NCI-H2081 treated with DMSO at 0.1 percent for 48 hours (cell line): ENCODE measurements around the gene RBM20.
"Not testable (repeated sequence)": the region's sequence is repeated elsewhere in the genome, so short reads cannot be mapped to it uniquely, and the experiment has no call there.

Experiments
- DNase-seq: peaks from one replicate; lab custom pipeline; 2025; lab: John Stamatoyannopoulos, UW

RBM20 gene

DNA sequence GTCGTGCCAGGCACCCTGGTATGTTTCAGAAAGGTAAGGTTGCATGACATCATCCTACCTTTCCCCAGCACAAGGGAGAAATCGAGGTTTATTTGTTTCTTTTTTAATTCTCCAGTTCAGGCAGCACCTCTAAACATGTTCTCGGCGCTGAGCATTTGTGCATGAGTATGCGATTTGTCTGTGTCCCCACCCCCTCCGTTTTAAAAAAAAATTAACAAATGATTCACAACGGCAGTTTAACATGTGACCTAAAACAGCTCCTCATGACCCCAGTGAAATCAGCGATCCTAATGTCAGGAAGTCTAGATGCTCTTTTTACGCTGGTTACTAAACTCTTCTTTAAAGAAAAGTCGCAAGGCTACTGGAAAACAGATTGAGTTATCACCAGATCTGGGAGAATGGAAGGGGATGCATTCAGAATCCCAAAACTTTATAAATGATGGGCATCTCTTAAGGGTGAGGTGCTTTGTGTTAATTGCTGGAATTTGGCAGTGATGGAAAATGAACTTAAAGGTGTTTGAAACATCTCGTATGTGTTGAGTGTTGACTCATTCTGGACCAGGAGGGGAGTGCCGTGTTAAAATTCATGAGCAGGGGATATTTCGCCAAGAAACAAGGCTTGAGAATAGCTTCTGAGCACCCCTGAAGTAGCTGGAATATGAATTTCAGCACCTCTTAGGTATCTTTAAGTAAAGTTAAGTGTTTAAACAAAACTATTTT, 120.8 kb downstream of the RBM20 start:
- no peak for DNase-seq

DNA sequence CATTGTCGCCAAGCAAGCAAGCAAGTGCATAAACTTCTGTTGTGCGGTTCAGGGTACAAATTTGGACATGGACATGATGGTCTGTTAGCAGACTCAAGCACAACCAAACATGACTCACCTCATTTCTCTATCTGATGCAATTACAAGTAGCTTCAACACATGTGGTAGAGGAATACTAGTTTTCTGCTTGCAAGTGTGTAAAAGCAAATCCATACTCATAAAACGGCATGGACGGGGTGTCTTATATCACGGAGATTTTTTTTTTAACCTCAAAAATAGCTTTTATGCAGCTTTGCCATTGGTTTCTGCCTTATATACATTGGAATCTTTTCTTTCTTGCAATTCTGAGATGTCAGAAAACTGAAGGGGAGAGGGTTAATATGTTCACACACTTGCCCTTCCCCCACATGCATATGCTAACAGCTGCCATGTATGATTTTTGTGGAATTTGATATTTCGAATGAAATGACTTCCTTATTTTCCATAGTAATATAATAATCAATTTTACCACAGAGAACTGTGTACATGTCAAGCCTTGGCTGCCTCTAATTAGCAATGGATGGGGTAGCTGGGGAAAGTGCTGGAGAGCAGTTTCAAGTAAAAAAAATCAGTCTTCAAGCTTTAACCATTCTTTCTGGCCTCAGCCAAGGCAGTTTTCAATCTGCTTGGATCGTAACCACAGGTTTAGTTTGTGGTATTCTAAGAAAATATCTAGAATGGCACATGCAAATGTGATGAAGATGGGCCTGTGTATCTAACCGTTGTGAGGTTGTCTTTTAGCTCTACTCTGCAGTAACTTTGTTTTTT, 121.6 kb downstream of the RBM20 start:
- no peak for DNase-seq

DNA sequence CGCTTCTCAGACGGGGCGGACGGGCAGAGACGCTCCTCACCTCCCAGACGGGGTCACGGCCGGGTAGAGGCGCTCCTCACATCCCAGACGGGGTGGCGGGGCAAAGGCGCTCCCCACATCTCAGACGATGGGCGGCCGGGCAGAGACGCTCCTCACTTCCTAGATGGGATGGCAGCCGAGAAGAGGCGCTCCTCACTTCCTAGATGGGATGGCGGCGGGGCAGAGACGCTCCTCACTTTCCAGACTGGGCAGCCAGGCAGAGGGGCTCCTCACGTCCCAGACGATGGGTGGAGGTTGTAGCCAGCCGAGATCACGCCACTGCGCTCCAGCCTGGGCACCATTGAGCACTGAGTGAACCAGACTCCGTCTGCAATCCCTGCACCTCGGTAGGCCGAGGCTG, 123.5 kb downstream of the RBM20 start:
- DNase-seq: not testable (repeated sequence)

DNA sequence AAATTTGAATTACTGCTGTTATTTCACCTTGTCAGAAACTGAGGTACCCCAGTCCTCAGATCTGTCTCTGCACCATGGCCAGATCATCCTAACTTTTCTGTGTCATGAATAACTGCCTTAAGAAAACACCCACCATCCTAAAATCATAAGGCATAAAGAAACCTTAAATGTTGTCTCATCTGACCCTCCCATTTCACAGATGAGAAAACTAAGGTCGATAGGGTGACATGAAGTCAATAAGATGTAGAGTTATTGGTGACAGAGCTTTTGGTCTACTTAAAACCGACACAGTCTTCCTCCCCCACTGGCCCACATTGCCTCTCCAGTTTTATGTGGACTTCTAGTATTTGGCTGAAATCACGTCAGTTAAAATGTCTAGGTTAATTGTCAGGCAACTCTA, 126.1 kb downstream of the RBM20 start:
- no peak for DNase-seq

DNA sequence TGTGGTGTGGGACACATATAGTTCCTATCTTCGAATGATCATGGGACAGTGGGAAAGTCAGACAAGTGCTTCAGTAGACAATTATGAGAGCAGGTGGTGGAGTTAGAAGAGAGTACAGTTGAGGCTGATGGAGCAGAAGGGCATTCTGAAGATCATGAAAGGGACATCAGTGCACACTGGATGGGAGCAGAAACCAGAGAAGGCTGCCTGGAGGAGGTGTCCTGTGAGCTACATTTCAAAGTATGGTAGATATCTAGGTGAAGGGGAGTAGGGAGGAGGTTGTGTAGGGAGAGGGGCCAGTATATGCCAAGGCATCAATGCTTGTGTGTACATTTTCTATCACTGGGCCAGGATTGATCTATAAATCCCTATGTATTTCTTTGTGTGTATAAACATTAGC, 127.3 kb downstream of the RBM20 start:
- DNase-seq: no peak

DNA sequence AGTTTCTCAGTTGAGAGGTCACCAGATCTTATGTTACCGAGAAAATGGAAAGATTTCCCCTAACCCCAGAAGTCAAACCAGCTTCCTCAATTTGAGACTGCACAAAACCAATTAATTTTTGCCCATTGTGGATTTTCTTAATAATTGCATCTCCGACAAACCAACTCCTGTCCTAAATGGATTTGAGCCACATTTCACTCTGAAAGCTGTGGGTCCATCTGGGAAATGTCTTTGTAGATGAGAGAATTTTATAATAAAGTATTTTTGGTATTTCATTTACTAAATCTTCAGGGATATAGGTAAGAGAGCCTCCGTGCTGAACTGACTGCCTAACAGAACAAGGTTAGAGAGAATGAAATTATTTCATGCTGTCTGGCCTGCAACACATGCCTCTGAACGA, 127.9 kb downstream of the RBM20 start:
- DNase-seq: no peak

DNA sequence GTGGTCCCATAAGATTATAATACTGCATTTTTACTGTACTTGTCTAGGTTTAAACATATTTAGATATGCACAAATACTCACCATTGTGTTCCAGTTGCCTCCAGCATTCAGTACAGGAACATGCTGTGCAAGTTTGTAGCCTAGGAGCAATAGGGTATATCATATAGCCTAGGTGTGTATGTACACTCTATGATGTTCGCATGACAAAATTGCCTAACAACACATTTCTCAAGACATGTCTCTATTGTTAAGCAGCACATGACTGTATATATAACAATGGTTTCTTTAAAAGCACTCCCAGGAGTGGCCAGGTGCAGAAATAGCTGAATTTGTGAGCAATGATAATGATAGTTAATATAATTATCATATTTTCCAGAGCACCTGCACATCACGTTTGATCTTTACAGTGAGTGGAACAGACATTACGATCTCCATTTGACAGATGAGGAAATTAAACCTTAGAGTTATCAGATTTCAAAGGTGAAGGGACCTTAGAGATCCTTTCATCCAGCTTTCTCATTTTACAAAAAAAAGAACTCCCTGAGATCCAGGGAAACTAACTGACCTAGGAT, 128.4 kb downstream of the RBM20 start:
- no peak for DNase-seq

DNA sequence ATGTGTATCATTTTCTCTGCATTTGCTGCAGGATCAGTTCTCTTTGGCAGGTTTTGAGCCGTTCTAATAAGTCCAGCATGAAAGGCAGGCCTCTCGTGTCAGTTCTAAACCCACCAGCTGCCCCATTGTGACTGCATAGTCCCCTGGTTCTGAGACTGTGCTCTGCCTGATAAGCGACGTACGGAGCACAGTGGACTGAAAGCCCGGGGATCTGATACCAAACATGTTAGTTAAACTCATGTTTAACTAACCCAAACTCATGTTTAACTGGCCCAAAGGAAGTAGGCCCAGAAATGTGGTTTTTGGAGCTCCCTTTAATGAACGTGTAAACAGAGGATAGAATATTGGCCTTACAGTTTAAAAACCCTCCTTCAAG, 129.5 kb downstream of the RBM20 start:
- DNase-seq: no peak

DNA sequence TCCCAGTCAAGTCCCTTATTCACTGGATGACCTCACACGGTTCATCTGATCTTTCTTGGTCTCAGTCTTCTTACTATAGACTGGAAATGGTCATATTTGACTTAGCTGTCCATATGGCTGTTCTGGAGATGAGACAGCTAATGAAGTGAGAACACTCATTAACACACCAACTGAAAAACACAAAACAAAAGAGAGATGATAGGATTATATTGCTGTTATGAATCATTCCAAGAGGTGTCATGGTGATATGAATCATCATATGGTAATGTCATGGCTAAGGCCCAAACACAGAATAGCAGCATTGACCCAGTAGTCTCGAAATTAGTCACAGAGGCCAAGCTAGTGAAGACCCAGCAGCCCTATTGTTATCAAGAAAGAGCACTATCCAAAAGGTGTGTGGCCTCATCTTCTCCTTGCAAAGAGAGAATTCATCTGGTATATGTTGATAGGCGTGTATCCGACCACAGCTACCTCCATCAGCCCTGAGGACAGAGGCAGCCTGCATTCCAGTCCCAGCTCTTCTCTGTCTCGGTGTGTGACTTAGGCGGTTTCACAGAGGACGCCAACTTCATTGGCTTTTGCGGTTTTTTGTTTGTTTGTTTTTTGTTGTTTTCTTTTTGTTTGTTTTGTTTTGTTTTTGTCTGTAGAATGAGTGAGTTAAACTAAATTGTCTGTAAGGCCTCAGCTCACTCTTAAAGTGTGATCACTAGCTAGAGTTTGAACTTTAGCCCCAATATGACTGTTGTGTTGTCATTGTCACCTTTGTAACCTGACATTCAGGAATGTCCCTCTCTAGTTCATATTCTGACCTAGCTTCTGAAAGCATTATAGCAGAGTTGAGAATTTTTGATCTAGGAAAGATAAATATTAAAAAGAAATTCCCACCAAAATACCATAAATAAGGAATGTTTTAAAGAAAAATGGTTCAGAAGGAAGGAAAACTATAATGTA, 130.2 kb downstream of the RBM20 start:
- DNase-seq: no peak

DNA sequence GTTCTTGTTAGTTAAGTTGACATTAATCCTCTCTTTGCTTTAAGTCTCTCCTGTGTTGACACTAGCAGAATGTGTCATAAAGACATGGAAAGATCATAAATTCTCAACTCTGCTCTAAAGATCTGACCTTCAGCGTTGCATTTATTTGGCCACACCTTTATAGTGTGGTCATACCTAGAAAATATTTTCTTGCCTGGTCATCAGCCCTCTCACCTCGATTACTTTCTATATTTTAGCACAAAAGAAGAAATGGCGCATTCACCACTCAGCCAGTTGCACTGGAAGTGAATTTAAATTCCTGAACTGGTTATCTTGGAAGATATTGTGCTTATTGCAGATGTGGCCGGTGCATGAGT, 130.9 kb downstream of the RBM20 start:
- no peak for DNase-seq

DNA sequence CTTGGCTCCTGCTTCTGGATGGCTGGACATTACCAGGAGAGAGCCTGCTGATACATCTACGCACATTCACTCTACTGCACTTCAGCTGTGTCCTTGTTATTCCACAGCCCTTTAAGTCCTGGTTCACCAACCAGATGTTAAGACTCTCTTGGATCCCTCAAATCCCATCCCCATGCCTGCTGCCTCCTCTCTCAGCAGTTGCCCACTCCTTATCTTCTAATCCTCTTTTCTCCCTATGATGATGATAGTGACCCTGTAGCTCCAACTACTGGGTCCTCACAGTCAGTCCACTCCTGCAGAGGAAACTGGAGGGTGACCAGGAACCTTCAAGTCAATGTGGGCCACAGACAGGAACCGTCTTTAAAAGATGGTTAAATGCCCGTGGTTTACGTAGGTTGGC, 131.3 kb downstream of the RBM20 start:
- no peak for DNase-seq

DNA sequence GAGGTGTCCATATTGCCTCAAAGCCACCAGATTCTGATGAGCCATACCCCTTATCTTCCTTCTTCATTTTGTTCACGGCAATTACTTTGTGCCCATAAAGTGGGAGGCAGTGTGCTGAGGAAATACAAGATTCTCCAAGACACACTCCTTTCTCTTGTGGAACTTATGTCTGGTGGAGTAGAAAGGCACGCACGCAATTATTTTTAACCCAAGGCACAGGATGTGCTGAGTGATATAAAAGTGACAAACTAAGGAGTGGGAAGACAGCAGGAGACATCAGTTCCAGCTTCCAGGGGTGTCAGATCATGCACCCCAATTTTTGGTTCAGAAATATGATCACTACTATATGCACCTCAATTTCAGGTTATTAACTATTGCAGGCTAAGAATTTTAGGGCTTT, 132.9 kb downstream of the RBM20 start:
- DNase-seq: no peak

DNA sequence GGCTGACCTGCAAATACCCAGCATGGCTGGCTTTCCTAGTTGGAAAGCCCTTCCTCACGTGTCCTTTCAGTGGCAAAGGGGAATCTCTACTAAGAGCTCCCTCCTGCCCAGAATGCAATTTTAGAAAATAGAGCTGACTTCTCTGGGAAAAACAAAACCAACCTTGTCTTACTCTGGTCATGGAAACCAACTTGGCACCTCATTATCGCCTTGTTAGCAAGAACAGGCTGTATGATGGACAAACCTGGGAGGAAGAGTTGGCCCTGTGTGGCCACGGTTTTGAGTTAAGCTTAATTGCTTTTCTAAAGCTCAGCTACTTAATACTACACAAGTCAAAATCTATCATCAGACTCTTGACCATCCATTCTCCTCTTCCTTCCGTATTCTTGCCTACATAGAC, 133.5 kb downstream of the RBM20 start:
- DNase-seq: no peak

DNA sequence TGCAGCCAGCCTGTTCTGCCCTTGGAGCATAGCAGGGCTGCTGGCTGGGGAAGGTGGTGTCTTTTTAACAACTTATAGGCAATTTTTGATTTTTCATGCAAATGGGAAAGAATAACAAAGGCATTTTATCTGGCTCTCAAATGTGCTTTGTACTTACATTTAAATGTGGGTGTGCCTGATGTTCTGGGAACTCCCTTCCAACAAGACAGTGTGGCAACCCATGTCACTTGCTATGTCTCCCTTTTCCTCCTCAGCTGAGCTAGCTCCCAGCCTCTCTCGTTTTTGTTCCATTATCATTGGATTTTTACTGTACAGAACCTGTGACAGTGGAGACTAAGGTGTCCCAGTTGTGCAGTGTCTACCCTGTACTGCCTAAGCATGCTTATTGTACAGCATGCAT, 134.1 kb downstream of the RBM20 start:
- no peak for DNase-seq

DNA sequence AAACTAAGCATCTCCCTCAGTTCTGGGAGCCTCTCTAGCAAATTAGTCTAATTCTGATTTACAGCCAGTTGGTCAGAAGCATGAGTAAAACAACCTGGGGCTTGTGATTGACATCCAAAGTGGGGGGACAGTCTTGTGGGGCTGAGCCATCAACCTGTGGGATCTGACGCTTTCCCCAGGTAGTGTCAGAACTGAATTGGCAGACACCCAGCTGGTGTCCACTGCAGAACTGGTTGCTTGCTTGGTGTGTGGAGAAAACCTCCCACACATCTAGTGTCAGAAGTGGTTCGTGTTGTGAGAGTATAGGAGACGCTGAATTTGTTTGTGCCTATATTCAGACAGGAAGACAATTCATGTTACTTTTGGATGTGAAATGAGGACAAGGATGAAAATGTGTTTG, 135.4 kb downstream of the RBM20 start:
- no peak for DNase-seq

DNA sequence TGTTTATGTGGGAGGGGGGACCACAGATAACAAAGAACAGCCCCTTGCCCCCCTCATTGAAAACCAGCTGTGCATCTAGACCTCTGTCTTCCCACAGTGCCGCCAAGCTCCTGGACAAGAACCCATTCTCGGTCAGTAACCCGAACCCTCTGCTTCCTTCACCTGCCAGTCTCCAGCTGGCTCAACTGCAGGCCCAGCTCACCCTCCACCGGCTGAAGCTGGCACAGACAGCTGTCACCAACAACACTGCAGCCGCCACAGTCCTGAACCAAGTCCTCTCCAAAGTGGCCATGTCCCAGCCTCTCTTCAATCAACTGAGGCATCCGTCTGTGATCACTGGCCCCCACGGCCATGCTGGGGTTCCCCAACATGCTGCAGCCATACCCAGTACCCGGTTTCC, 136.6 kb downstream of the RBM20 start:
- no peak for DNase-seq

DNA sequence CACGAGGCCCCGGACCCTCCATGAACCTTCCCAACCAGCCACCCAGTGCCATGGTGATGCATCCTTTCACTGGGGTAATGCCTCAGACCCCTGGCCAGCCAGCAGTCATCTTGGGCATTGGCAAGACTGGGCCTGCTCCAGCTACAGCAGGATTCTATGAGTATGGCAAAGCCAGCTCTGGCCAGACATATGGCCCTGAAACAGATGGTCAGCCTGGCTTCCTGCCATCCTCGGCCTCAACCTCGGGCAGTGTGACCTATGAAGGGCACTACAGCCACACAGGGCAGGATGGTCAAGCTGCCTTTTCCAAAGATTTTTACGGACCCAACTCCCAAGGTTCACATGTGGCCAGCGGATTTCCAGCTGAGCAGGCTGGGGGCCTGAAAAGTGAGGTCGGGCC, 137.0 kb downstream of the RBM20 start:
- no peak for DNase-seq

DNA sequence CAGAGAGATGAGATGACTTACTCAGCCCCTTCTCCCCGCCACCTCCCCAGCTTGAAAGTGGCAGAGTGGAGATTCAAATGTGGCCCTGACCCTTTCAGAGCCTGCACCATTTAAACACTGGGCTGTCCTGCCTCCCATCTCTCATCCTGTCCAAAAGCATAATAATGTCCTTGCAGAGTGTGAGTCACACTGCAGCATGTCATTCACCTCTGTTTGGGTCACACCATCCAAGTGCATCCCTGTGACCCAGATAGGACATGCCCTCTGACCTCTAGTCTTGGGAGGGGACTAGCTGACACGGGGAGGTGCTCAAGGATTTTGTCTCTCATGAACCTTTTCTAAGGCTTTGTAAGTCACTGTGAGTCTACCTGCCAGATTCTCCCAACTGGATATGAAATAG, 138.5 kb downstream of the RBM20 start:
- DNase-seq: no peak

DNA sequence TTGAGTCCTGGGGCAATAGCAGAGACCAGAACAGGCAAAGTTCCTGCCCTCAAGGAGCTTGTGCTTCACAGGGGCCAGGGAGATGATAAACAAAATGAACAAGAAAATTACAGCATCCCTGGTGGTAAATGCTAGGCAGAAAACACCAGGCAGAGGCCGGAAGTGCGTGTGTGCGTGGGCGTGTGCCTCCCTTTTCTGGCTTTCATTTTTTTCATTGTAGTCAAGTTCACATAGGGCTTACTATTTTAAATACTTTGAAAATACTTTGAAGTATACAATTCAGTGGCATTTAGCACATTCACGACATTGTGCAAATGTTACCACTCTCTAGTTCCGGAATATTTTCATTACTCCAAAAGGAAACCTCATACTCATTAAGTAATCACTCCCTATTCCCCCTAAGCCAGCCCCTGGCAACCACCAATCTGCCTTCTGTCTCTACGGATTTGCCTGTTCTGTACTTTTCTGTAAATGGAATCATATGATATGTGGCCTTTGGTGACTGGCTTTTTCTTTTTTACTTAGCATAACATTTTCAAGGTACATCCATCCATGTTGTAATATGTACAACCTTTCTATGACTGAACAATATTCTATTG, 139.5 kb downstream of the RBM20 start:
- DNase-seq: no peak

DNA sequence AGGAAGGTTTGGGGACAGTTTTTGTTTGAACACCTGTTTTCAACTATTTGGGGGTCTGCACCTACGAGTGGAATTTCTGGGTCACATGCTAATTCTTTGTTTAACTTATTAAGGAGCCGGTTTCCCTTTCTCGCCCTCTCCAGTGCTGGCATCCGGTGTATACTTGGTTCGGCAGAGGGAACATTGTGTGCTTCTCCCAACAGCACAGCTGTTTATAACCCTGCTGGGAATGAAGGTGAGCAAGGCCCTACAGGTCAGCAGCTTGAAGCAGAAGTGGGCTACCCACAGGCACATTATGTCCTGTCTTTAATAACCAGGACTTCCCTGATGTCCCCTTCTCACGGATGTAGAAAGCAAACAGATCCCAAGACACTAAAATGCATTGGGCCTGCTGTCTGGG, 140.1 kb downstream of the RBM20 start:
- no peak for DNase-seq

DNA sequence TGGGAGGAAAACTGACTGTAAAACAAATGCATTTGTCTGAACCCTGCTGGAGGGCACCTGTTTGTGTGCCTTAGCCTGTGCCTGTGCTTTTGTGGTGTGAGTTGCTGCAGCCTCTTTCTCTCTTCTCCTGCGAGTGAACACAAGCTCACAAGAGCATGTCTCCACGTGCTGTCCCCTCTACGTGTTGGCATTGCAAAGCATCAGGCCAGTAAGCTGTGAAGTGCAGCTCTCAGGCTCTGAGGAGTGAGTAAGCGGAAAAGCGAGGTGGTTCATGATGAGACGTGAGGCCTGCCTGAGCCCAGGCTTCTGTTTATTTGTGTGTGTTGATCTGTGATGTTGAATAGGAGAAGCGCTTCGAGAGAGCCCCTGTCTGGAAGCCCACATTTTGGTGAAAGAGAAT, 142.0 kb downstream of the RBM20 start:
- no peak for DNase-seq
